ENCODE results near the gene NKX6-1.

The NKX6-1 gene

GRCh38 chr4:84479663-84480062 lies 19.4 kb downstream of the NKX6-1 start:
- DNase-seq (ENCODE audit: low spot score) = no peak
- ATAC-seq (ENCODE audit: low read depth) = no peak
- no peak for TF ChIP-seq CTCF (IDR thresholded peaks at IDR 0.05; ENCODE audit: poor library complexity, severe bottlenecking)
- Histone ChIP-seq H3K27ac (ENCODE audit: poor library complexity, severe bottlenecking) (no peak overlapping the region), H3K4me1 (ENCODE audit: insufficient read depth, poor library complexity, severe bottlenecking) (no peaks in the 10 kb centered on the region), H3K27me3 (ENCODE audit: insufficient read depth, poor library complexity, severe bottlenecking) (peaks cover 90% of the 10 kb centered on the region), H3K9me3 (ENCODE audit: severe bottlenecking) (no peaks in the 10 kb centered on the region), H3K36me3 (ENCODE audit: low read depth) (no peaks in the 10 kb centered on the region), H3K4me3 (ENCODE audit: severe bottlenecking) (no peak overlapping the region)

DNA sequence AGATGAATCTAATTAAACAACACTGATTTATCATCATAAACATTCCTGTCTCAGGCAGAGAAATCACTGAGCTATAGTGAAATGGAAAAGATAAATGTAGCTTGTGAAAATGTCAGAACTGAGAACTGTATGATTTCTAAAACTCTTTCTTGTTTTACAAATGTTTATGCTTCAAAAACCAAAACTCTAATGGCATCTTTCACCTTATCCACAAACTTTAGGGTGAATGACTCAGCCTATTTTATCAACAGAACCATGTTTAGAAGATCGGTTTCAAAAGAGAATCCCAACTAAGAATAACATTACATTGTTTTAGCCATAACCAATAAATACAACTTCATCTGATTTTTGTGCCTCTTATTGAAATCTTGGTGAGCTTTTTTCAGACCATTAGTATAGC lies 21.4 kb downstream of the NKX6-1 start:
- ATAC-seq (ENCODE audit: low read depth) (no peak), DNase-seq (ENCODE audit: low spot score) (no peak)
- H3K27me3 ChIP-seq (ENCODE audit: insufficient read depth, poor library complexity, severe bottlenecking) = peaks cover 85% of the 10 kb centered on the region

DNA sequence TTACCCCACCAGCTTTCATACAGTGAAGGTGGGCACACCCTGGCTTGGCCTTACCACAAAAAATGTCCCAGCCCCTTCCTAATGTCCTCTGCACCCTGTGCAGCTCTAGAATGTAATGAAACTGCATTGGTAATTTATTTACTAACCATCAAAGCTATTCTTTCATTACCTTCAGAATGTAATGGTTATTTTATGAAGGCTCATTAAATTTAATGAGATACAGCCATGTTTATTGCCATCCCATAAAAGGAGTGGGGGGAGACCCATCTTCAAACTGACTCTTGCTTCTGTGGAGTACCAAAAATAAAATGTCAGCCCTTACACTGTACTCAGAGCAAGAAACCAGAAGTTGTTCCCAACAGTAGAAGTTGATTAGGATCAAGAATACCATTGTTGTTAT lies 25.0 kb downstream of the NKX6-1 start:
- no peak for TF ChIP-seq CTCF (IDR thresholded peaks at IDR 0.05; ENCODE audit: poor library complexity, severe bottlenecking)
- no peak for ATAC-seq (ENCODE audit: low read depth)

More for the DNA sequence above, 21.4 kb downstream of the NKX6-1 start:
- H3K27ac ChIP-seq (ENCODE audit: poor library complexity, severe bottlenecking) = no peak overlapping the region
- H3K9me3 ChIP-seq (ENCODE audit: severe bottlenecking) = no peaks in the 10 kb centered on the region
- no peaks in the 10 kb centered on the region for H3K4me1 ChIP-seq (ENCODE audit: insufficient read depth, poor library complexity, severe bottlenecking)
- TF ChIP-seq CTCF (IDR thresholded peaks at IDR 0.05; ENCODE audit: poor library complexity, severe bottlenecking) = no peak
- no peak overlapping the region for H3K4me3 ChIP-seq (ENCODE audit: severe bottlenecking)
- H3K36me3 ChIP-seq (ENCODE audit: low read depth) = no peaks in the 10 kb centered on the region

GRCh38 chr4:84472154-84472553 lies 26.9 kb downstream of the NKX6-1 start:
- no peak for DNase-seq (ENCODE audit: low spot score)
- Histone ChIP-seq H3K27me3 (ENCODE audit: insufficient read depth, poor library complexity, severe bottlenecking) (peaks cover 46% of the 10 kb centered on the region), H3K36me3 (ENCODE audit: low read depth) (no peaks in the 10 kb centered on the region), H3K4me3 (ENCODE audit: severe bottlenecking) (no peak overlapping the region), H3K27ac (ENCODE audit: poor library complexity, severe bottlenecking) (no peak overlapping the region), H3K9me3 (ENCODE audit: severe bottlenecking) (no peaks in the 10 kb centered on the region), H3K4me1 (ENCODE audit: insufficient read depth, poor library complexity, severe bottlenecking) (no peaks in the 10 kb centered on the region)
- no peak for ATAC-seq (ENCODE audit: low read depth)
- TF ChIP-seq CTCF (IDR thresholded peaks at IDR 0.05; ENCODE audit: poor library complexity, severe bottlenecking) = no peak

More for the DNA sequence above, 25.0 kb downstream of the NKX6-1 start:
- no peak for DNase-seq (ENCODE audit: low spot score)
- H3K27me3 ChIP-seq (ENCODE audit: insufficient read depth, poor library complexity, severe bottlenecking) = peaks cover 52% of the 10 kb centered on the region
- no peaks in the 10 kb centered on the region for H3K36me3 ChIP-seq (ENCODE audit: low read depth)
- H3K27ac ChIP-seq (ENCODE audit: poor library complexity, severe bottlenecking) = no peak overlapping the region
- H3K4me1 ChIP-seq (ENCODE audit: insufficient read depth, poor library complexity, severe bottlenecking) = no peaks in the 10 kb centered on the region
- no peaks in the 10 kb centered on the region for H3K9me3 ChIP-seq (ENCODE audit: severe bottlenecking)
- no peak overlapping the region for H3K4me3 ChIP-seq (ENCODE audit: severe bottlenecking)

DNA sequence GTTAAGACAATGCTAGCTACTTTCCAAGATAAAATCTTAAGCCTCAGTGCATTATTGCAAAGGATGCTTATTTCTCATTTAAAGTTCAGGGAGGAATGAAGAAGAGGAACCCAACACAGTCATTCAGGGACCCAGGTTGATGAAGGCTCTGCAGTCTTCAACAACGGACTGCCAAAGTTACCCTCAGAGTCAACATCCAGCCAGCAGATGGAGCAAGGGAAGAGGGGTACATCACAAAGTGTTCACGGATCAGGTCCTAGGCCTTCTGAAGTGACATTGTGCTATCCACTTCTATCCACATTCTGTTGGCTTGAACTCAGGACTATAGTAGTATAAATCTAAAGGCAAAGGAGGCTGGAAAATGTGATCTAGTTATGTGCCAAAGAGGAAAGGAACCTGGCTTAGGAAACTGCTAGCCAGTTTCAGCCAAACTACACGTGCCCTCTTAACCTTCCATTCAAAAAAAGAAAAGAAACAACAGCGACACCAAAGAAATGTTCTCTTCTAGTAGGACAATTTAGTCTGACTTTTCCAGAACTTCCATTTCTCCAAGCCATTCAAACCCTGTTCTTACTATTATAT lies 28.8 kb downstream of the NKX6-1 start:
- DNase-seq (ENCODE audit: low spot score) = no peak
- no peak for ATAC-seq (ENCODE audit: low read depth)
- H3K9me3 ChIP-seq (ENCODE audit: severe bottlenecking) = no peaks in the 10 kb centered on the region
- no peak overlapping the region for H3K4me3 ChIP-seq (ENCODE audit: severe bottlenecking)
- no peaks in the 10 kb centered on the region for H3K4me1 ChIP-seq (ENCODE audit: insufficient read depth, poor library complexity, severe bottlenecking)
- no peaks in the 10 kb centered on the region for H3K36me3 ChIP-seq (ENCODE audit: low read depth)
- no peak overlapping the region for H3K27ac ChIP-seq (ENCODE audit: poor library complexity, severe bottlenecking)
- no peak for TF ChIP-seq CTCF (IDR thresholded peaks at IDR 0.05; ENCODE audit: poor library complexity, severe bottlenecking)
- peaks cover 37% of the 10 kb centered on the region for H3K27me3 ChIP-seq (ENCODE audit: insufficient read depth, poor library complexity, severe bottlenecking)

Data from RWPE2 (cell line).